Naive B cell (primary cell): ENCODE results near the gene KIAA0753. TPM values are rescaled to one million over a fixed set of nuclear protein-coding genes. Genes with fewer than 3 reads are reported as not detected.

Experiments used
- ATAC-seq, 2 donors: fragments of 150-1000 bp; cut with Tn5 transposase; 2 replicates each; pipeline ENCODE4 v1.10.0; 2021; ENCODE audit warnings: low read depth in 2 of 2, mild to moderate bottlenecking in 2 of 2, moderate library complexity in 2 of 2
- DNase-seq: peaks from one replicate; pipeline ENCODE4 v3.0.0; 2022
- H3K27ac Mint-ChIP-seq, 6 donors: one replicate each; pipeline ENCODE4 v1.8.0; 2020 to 2022; ENCODE audit warnings: mild to moderate bottlenecking in 6 of 6, mixed read lengths in 6 of 6, moderate library complexity in 5 of 6, inconsistent platforms in 2 of 6
- H3K27me3 Mint-ChIP-seq, 3 donors: one replicate each; pipeline ENCODE4 v1.8.0; 2021 to 2022; ENCODE audit warnings: mixed read lengths in 3 of 3, mild to moderate bottlenecking in 1 of 3
- H3K36me3 Mint-ChIP-seq, 2 donors: one replicate each; pipeline ENCODE4 v1.8.0; 2020 to 2022; ENCODE audit warnings: mixed read lengths in 2 of 2, inconsistent platforms in 1 of 2, mild to moderate bottlenecking in 1 of 2
- H3K4me1 Mint-ChIP-seq, 3 donors: one replicate each; pipeline ENCODE4 v1.8.0; 2020 to 2022; ENCODE audit warnings: mixed read lengths in 3 of 3, inconsistent platforms in 1 of 3, mild to moderate bottlenecking in 1 of 3, moderate library complexity in 1 of 3
- H3K4me3 Mint-ChIP-seq, 8 donors: one replicate each; pipeline ENCODE4 v1.8.0; 2020 to 2022; ENCODE audit warnings: mild to moderate bottlenecking in 8 of 8, mixed read lengths in 8 of 8, moderate library complexity in 8 of 8, inconsistent platforms in 2 of 8
- H3K9me3 Mint-ChIP-seq, 7 donors: one replicate each; pipeline ENCODE4 v1.8.0; 2020 to 2022; ENCODE audit warnings: mixed read lengths in 7 of 7, mild to moderate bottlenecking in 5 of 7, inconsistent platforms in 2 of 7, moderate library complexity in 1 of 7
- polyA plus RNA-seq, 6 donors: library from polyadenylated mRNA; unstranded; fragments of 300-500 nt; fragmentation: Illumina TruSeq; gene quantifications; one replicate each; pipeline ENCODE4 v1.2.3, GENCODE V29; 2021; ENCODE audit warnings: low read depth in 6 of 6

Gene KIAA0753
- 1 to 10 TPM; 2.8 to 5.9 (median 3.2) TPM for polyA plus RNA-seq

DNA sequence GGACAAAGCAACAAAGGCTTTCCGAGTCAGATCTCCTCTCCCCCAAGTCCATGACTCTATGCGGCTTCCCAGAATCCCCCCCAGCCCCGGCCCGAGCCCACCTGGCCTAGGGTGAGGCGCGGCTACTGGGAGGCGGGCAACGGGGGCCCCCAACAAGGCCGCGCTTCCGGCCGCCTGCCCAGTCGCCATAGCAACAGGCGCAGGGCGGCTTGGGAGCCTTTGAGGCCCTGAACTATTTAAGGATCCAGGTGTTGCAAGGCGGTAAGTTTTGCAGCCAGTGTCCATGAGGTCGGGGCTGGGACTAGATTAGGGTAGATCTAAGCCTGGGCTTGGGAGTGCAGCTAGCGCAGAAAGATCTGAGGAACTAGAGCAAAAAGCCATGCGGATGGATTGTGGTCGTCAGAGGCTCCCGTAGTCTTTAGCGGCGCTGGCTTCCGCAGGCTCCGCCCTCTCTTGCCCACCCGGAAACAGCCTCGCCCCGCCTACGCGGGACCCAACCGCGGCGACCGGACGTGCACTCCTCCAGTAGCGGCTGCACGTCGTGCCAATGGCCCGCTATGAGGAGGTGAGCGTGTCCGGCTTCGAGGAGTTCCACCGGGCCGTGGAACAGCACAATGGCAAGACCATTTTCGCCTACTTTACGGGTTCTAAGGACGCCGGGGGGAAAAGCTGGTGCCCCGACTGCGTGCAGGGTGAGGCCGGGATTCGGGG lies at the start of gene KIAA0753, which contains the start of gene TXNDC17:
Gene KIAA0753 (minus strand): TSS at position 176 of the 711 bp plus-strand sequence. CDS start 5,608 bp downstream, outside the sequence.
Gene TXNDC17 (plus strand): TSS at position 525 of the 711 bp plus-strand sequence. CDS start 23 bp downstream, at position 548.
- peak within 1 kb of the TSS; percentile 89 to 100 (median 98) for H3K27ac Mint-ChIP-seq
- peaks cover 36 to 49% (median 43%) of the 10 kb centered on the region in 3 donors for H3K4me1 Mint-ChIP-seq
- H3K36me3 Mint-ChIP-seq, result no peaks in the 10 kb centered on the region
- DNase-seq (peak; percentile 92), ATAC-seq (peak; percentile 90 to 92)
- H3K9me3 Mint-ChIP-seq, result no peaks in the 10 kb centered on the region
- peak within 1 kb of the TSS; percentile 85 to 99 (median 96) for H3K4me3 Mint-ChIP-seq
- no peaks in the 10 kb centered on the region for H3K27me3 Mint-ChIP-seq

- peaks cover 0 to 3% (median 0%) of the 10 kb centered on the region in 3 donors for H3K4me1 Mint-ChIP-seq
- peaks cover 32 to 72% (median 56%) of the 10 kb centered on the region in 3 donors for H3K27me3 Mint-ChIP-seq
- ATAC-seq (no peak), DNase-seq (no peak)
- H3K4me3 Mint-ChIP-seq, result no peak overlapping the region
- peaks cover 0 to 13% of the 10 kb centered on the region in 2 donors for H3K36me3 Mint-ChIP-seq
- H3K9me3 Mint-ChIP-seq, result no peaks in the 10 kb centered on the region
- H3K27ac Mint-ChIP-seq, result no peak overlapping the region
Observed at GRCh38 chr17:6688944-6689343, 48.4 kb upstream of the KIAA0753 start.

GRCh38 chr17:6686026-6686425 lies 45.5 kb upstream of the KIAA0753 start:
- H3K27me3 Mint-ChIP-seq, result peaks cover 23 to 61% (median 53%) of the 10 kb centered on the region in 3 donors
- H3K36me3 Mint-ChIP-seq, result peaks cover 0 to 20% of the 10 kb centered on the region in 2 donors
- peaks cover 0 to 3% (median 0%) of the 10 kb centered on the region in 3 donors for H3K4me1 Mint-ChIP-seq
- no peak for ATAC-seq
- H3K9me3 Mint-ChIP-seq, result no peaks in the 10 kb centered on the region
- H3K4me3 Mint-ChIP-seq, result no peak overlapping the region
- no peak overlapping the region for H3K27ac Mint-ChIP-seq
- no peak for DNase-seq

- Mint-ChIP-seq H3K36me3 (peaks cover 0 to 20% of the 10 kb centered on the region in 2 donors), H3K4me1 (no peaks in the 10 kb centered on the region), H3K9me3 (no peaks in the 10 kb centered on the region), H3K27me3 (peaks cover 21 to 52% (median 47%) of the 10 kb centered on the region in 3 donors), H3K27ac (peak overlapping the region in 1 of 6 donors; percentile 32), H3K4me3 (no peak overlapping the region)
- no peak for DNase-seq
- ATAC-seq, result no peak
Observed at GRCh38 chr17:6684881-6685767, 44.6 kb upstream of the KIAA0753 start.

DNA sequence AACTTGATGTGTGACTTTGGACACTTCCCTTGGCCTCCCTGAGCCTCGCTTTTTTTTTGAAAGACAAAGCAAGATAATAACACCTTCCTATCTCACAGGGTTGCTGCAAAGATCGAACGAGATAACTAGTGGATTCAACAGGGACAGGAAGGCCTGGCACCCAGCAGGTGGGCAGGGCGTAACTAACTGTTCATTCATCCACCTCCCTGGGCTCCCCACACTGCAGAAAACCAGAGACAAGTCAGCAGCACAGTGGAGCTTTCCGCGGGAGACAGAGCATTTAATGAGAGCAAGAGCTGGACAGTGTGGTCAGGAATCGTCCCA lies 43.9 kb upstream of the KIAA0753 start:
- peaks cover 0 to 20% of the 10 kb centered on the region in 2 donors for H3K36me3 Mint-ChIP-seq
- no peak for DNase-seq
- H3K4me3 Mint-ChIP-seq, result no peak overlapping the region
- H3K9me3 Mint-ChIP-seq, result no peaks in the 10 kb centered on the region
- no peaks in the 10 kb centered on the region for H3K4me1 Mint-ChIP-seq
- ATAC-seq, result no peak
- H3K27me3 Mint-ChIP-seq, result peaks cover 21 to 45% (median 43%) of the 10 kb centered on the region in 3 donors
- no peak overlapping the region for H3K27ac Mint-ChIP-seq

GRCh38 chr17:6683730-6684459 lies 43.4 kb upstream of the KIAA0753 start:
- Mint-ChIP-seq H3K27me3 (peaks cover 23 to 46% (median 46%) of the 10 kb centered on the region in 3 donors), H3K36me3 (peaks cover 0 to 20% of the 10 kb centered on the region in 2 donors), H3K4me1 (peaks cover 0 to 1% (median 0%) of the 10 kb centered on the region in 3 donors)

GRCh38 chr17:6683081-6683684 lies 42.7 kb upstream of the KIAA0753 start:
- Mint-ChIP-seq H3K9me3 (no peaks in the 10 kb centered on the region), H3K4me3 (no peak overlapping the region), H3K36me3 (peaks cover 0 to 20% of the 10 kb centered on the region in 2 donors), H3K27me3 (peaks cover 30 to 53% (median 53%) of the 10 kb centered on the region in 3 donors), H3K4me1 (peaks cover 0 to 8% (median 0%) of the 10 kb centered on the region in 3 donors), H3K27ac (no peak overlapping the region)
- no peak for ATAC-seq
- no peak for DNase-seq

More at GRCh38 chr17:6683730-6684459, 43.4 kb upstream of the KIAA0753 start:
- no peak overlapping the region for H3K27ac Mint-ChIP-seq
- H3K4me3 Mint-ChIP-seq, result peak overlapping the region in 1 of 8 donors; percentile 1
- ATAC-seq (no peak), DNase-seq (no peak)
- H3K9me3 Mint-ChIP-seq, result no peaks in the 10 kb centered on the region

GRCh38 chr17:6682339-6682738 lies 41.8 kb upstream of the KIAA0753 start:
- ATAC-seq (no peak), DNase-seq (no peak)
- Mint-ChIP-seq H3K4me1 (peaks cover 0 to 15% (median 5%) of the 10 kb centered on the region in 3 donors), H3K9me3 (no peaks in the 10 kb centered on the region), H3K4me3 (no peak overlapping the region), H3K27me3 (peaks cover 23 to 54% (median 54%) of the 10 kb centered on the region in 3 donors), H3K27ac (no peak overlapping the region), H3K36me3 (peaks cover 0 to 20% of the 10 kb centered on the region in 2 donors)

GRCh38 chr17:6681671-6682070 lies 41.2 kb upstream of the KIAA0753 start:
- ATAC-seq (no peak), DNase-seq (no peak)
- no peak overlapping the region for H3K4me3 Mint-ChIP-seq
- no peak overlapping the region for H3K27ac Mint-ChIP-seq
- peaks cover 0 to 15% (median 5%) of the 10 kb centered on the region in 3 donors for H3K4me1 Mint-ChIP-seq
- no peaks in the 10 kb centered on the region for H3K9me3 Mint-ChIP-seq
- H3K36me3 Mint-ChIP-seq, result peaks cover 0 to 20% of the 10 kb centered on the region in 2 donors
- H3K27me3 Mint-ChIP-seq, result peaks cover 17 to 48% (median 47%) of the 10 kb centered on the region in 3 donors

- no peak for ATAC-seq
- Mint-ChIP-seq H3K9me3 (no peaks in the 10 kb centered on the region), H3K4me3 (no peak overlapping the region), H3K36me3 (peaks cover 0 to 17% of the 10 kb centered on the region in 2 donors), H3K27ac (peak overlapping the region in 2 of 6 donors; percentile 19 to 53), H3K27me3 (peaks cover 17 to 46% (median 43%) of the 10 kb centered on the region in 3 donors), H3K4me1 (peaks cover 0 to 15% (median 5%) of the 10 kb centered on the region in 3 donors)
- DNase-seq, result no peak
Observed at GRCh38 chr17:6681176-6681575, 40.7 kb upstream of the KIAA0753 start.

DNA sequence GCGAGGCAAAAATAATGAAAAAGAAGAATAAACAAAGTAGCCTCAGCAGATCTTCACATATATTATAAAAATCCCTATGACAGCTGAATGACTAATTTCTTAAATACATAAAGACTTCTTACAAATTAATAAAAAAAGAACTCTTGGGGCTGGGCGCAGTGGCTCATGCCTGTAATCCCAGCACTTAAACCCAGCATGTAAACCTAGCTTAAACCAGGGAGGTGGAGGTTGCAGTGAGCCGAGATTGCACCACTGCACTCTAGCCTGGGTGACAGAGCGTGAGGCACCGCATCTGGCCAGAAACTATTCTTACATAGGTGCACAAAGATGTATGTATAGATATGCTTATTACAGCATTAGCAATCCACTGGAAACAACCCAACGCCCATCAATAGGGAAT lies 38.7 kb upstream of the KIAA0753 start:
- ATAC-seq (no peak), DNase-seq (no peak)
- Mint-ChIP-seq H3K4me3 (no peak overlapping the region), H3K27me3 (peaks cover 17 to 33% (median 33%) of the 10 kb centered on the region in 3 donors), H3K36me3 (peaks cover 0 to 9% of the 10 kb centered on the region in 2 donors), H3K4me1 (peaks cover 3 to 15% (median 5%) of the 10 kb centered on the region in 3 donors), H3K9me3 (no peaks in the 10 kb centered on the region), H3K27ac (no peak overlapping the region)

DNA sequence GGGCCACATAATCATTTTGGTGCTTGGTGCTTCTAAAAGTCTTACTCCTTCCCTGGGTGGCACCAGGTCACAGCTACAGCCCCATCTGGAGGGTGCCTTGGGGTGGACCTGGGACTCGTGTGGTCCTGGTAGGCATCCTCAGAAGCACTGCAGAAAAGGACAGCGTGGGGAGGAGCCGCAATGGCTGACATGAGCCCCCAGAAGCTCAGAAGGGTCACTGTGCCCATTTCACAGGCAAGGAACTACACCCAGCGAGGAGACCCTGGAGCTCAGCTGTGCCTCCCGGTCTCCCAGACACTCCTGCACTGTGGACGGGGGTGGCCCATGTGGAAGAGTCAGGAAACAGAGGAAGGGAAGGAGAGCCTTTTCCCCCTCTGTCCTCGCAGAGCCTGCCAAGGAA lies 37.4 kb upstream of the KIAA0753 start:
- DNase-seq, result no peak

More for the DNA sequence above, 37.4 kb upstream of the KIAA0753 start:
- Mint-ChIP-seq H3K4me1 (peaks cover 3 to 15% (median 9%) of the 10 kb centered on the region in 3 donors), H3K36me3 (peaks cover 0 to 6% of the 10 kb centered on the region in 2 donors), H3K27ac (no peak overlapping the region), H3K9me3 (no peaks in the 10 kb centered on the region), H3K27me3 (peaks cover 14 to 29% (median 26%) of the 10 kb centered on the region in 3 donors), H3K4me3 (no peak overlapping the region)
- ATAC-seq, result no peak
